Measurements from ENCODE around the gene MVB12B. TPM values are rescaled to one million over a fixed set of nuclear protein-coding genes. Genes with fewer than 3 reads are reported as not detected.
A peak's percentile ranks its signal among the peaks of the same experiment; 100 is the strongest.

The MVB12B gene
- polyA plus RNA-seq, 1 experiment = 4.4 TPM

DNA sequence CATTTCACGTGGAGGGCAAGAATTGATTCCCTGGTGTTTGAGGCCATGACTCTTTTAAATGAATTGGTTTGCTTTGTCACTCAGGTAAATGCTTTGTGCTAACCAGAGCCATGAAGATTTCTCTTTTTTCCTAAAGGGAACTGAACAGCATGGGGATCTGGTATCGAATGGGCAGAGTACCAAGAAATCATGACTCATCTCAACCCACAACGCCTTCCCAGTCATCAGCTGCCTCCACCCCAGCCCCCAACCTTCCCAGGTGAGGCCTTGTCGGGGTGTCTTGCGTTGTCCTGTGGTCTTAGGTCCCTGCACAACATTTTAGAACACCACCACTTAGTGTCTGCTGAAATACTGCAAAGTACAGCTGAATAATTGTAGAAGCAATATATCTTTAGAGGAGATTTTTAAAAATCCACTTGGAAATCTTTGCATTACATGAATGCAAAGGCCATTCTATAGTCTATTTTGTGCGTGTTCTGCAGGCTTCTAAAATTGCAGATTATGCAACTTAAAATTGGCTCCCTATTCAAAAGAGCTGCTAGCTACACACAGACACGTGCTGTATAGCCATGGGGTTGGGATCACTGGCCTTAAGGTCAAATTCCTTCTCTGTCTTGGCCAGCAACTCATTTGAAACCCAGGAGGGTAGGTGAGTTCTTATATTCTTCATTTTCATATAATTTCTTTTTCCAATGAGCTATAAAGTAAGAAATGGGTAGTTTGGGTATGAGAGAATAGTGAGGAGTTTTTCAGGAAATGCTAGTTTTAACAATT lies 69.0 kb downstream of the MVB12B start:
- H3K27me3 ChIP-seq (ENCODE audit: control insufficient read depth, insufficient read depth, low read length) = no peaks in the 10 kb centered on the region
- TF ChIP-seq, protein P1, sequence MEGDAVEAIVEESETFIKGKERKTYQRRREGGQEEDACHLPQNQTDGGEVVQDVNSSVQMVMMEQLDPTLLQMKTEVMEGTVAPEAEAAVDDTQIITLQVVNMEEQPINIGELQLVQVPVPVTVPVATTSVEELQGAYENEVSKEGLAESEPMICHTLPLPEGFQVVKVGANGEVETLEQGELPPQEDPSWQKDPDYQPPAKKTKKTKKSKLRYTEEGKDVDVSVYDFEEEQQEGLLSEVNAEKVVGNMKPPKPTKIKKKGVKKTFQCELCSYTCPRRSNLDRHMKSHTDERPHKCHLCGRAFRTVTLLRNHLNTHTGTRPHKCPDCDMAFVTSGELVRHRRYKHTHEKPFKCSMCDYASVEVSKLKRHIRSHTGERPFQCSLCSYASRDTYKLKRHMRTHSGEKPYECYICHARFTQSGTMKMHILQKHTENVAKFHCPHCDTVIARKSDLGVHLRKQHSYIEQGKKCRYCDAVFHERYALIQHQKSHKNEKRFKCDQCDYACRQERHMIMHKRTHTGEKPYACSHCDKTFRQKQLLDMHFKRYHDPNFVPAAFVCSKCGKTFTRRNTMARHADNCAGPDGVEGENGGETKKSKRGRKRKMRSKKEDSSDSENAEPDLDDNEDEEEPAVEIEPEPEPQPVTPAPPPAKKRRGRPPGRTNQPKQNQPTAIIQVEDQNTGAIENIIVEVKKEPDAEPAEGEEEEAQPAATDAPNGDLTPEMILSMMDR (IDR thresholded peaks at IDR 0.05; ENCODE audit: low read depth, low read length) = no peak
- ChIA-PET POLR2A (no interaction called here), CTCF (interaction anchor here (1.0 to 5.6 kb wide), 6 partner anchors 8 to 988 kb away, joined by 3 to 81 read pairs (median 28); no protein-coding TSS in a partner anchor)
- H3K27ac ChIP-seq (ENCODE audit: low read depth, low read length) = no peak overlapping the region
- H3K4me3 ChIP-seq (ENCODE audit: low read depth, low read length) = no peak overlapping the region
- DNase-seq (ENCODE audit: low read depth, low spot score) = peak; percentile 34
- H3K9me3 ChIP-seq (ENCODE audit: control insufficient read depth, insufficient read depth, low read length) = no peaks in the 10 kb centered on the region; the same call in 1 of the 2 replicates

DNA sequence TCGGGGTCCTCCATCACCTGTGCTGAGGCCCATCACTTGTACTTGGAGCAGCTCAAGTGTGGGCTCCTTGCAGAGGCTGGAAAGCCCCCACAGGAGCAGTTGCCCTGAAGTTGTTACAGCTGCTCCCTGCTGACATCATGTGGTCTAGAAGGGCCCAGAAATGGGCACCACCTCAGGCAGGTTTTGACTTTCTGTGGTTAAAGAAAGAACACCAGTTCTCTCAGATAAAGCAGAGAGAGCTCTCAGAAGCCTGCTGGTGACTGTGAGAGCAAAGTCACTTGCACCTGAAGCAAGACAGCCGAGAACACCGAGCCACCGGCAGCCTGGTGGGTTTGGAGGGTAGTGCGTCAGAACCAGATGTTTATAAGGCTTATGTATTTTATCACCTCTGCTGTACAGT lies 70.4 kb downstream of the MVB12B start:
- H3K4me3 ChIP-seq (ENCODE audit: low read depth, low read length) = no peak overlapping the region
- no peaks in the 10 kb centered on the region; the same call in 1 of the 2 replicates for H3K9me3 ChIP-seq (ENCODE audit: control insufficient read depth, insufficient read depth, low read length)
- ChIA-PET CTCF (interaction anchor here (1.0 to 5.6 kb wide), 6 partner anchors 10 to 838 kb away, joined by 3 to 81 read pairs (median 28); no protein-coding TSS in a partner anchor), POLR2A (no interaction called here)
- H3K27me3 ChIP-seq (ENCODE audit: control insufficient read depth, insufficient read depth, low read length) = no peaks in the 10 kb centered on the region
- TF ChIP-seq, protein P1 (IDR thresholded peaks at IDR 0.05; ENCODE audit: low read depth, low read length) = peak; percentile 30
- no peak for DNase-seq (ENCODE audit: low read depth, low spot score)
- no peak overlapping the region for H3K27ac ChIP-seq (ENCODE audit: low read depth, low read length)

GRCh38 chr9:126398403-126399058 lies 71.9 kb downstream of the MVB12B start:
- TF ChIP-seq, protein P1 (IDR thresholded peaks at IDR 0.05; ENCODE audit: low read depth, low read length) = peak; percentile 99
- Histone ChIP-seq H3K9me3 (ENCODE audit: control insufficient read depth, insufficient read depth, low read length) (no peaks in the 10 kb centered on the region; the same call in 1 of the 2 replicates), H3K27me3 (ENCODE audit: control insufficient read depth, insufficient read depth, low read length) (no peaks in the 10 kb centered on the region), H3K4me3 (ENCODE audit: low read depth, low read length) (no peak overlapping the region), H3K27ac (ENCODE audit: low read depth, low read length) (no peak overlapping the region)
- CTCF ChIA-PET = interaction anchor here (0.6 to 5.6 kb wide), 42 partner anchors 9 to 1150 kb away, joined by 3 to 81 read pairs (median 4); partner anchors contain the start of genes LMX1B and MVB12B
- peak; percentile 10 for DNase-seq (ENCODE audit: low read depth, low spot score)
- POLR2A ChIA-PET = no interaction called here

DNA sequence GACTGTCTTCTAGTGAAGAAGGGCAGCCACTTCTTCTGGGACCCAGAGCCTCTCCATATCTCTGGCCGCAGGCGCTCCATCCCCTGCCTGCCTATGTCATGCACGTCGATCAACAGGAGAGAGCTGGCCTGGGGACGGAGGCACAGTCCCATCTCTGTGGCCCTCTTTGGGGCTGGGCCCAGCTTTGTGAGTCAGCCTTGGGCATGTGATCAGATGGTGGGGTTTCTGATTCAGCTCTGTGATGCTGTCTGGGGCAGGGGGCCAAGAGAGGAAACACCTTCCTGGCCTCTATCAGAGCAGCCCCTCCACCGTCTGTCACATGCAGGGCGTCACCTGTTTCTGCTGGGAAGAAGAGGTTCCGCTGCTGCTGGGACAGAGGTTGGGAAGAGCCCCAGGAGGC lies 72.6 kb downstream of the MVB12B start:
- H3K4me3 ChIP-seq (ENCODE audit: low read depth, low read length) = no peak overlapping the region
- POLR2A ChIA-PET = no interaction called here
- CTCF ChIA-PET = interaction anchor here (0.5 to 5.6 kb wide), 26 partner anchors 8 to 840 kb away, joined by 3 to 81 read pairs (median 6); partner anchors contain the start of gene LMX1B

More for the DNA sequence above, 72.6 kb downstream of the MVB12B start:
- TF ChIP-seq, protein P1 (IDR thresholded peaks at IDR 0.05; ENCODE audit: low read depth, low read length) = no peak
- Histone ChIP-seq H3K27ac (ENCODE audit: low read depth, low read length) (no peak overlapping the region), H3K9me3 (ENCODE audit: control insufficient read depth, insufficient read depth, low read length) (no peaks in the 10 kb centered on the region; the same call in 1 of the 2 replicates), H3K27me3 (ENCODE audit: control insufficient read depth, insufficient read depth, low read length) (no peaks in the 10 kb centered on the region)
- DNase-seq (ENCODE audit: low read depth, low spot score) = no peak

Data from AG04450 (cell line).